Activated T-helper 1 cell treated with Interleukin-2 at 50 U/mL for 16 hours (primary cell): Measurements from ENCODE around the gene STAP1.
"Not testable (repeated sequence)": the region's sequence is repeated elsewhere in the genome, so short reads cannot be mapped to it uniquely, and the experiment has no call there.

Experiments
- DNase-seq: peaks from one replicate; pipeline ENCODE4 v3.0.0-alpha.2; 2020; ENCODE audit warnings: low read depth

Gene STAP1

DNA sequence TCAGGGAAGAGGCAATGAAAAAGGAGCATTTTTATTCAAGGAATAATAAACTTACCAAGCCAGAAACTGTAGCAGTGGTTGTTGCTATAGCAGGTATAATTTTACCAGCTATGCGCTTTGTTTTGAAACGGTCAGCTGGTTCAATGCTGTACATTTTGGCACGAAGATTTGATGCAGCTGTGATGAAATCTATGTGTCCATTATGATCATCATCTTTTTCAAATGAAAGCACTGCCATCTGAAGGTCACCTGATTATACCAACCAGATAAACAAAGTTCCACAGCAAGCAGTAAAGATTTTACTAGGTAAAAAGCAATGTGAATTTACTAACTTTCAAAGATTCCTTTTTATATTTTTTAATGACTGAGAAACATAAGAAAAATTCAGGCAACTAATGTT is 66.4 kb downstream of the STAP1 start:
- no peak for DNase-seq

DNA sequence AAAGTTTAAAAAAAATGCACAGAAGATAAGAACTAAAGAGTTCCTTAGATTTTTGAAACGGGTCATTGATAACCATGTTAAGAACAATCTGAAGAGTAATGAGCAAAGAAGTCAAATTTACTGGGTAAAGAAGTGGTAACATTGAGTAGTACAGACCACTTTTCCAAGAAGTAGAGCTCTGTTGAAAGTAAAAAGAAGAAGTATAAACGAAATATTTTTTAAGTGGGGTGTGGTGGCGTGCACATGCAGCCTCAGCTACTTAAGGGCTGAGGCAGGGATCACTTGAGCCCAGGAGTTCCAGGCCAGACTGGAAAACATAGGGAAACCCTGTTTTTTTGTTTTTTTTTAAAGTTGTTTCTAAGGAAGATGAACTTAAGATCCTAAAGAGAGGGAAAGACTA is 74.0 kb downstream of the STAP1 start:
- no peak for DNase-seq

DNA sequence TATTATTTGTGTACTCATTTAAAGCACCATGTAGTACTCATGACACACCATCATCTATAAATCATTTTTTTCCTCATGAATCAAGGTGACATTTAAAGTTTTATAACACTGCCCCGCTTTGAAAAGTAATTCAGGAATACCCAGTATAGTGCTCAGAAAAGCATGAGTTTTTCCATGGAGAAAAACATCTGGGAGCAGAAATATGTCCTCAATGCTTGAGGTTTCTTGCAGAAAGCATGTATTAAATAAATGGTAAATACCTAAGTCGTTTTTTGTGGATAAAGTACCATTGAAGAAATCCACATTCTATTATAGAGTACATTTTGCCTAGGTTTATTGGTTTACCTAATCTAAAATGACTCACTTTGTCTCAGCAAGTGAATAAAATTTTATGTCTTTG is 76.2 kb downstream of the STAP1 start:
- no peak for DNase-seq

DNA sequence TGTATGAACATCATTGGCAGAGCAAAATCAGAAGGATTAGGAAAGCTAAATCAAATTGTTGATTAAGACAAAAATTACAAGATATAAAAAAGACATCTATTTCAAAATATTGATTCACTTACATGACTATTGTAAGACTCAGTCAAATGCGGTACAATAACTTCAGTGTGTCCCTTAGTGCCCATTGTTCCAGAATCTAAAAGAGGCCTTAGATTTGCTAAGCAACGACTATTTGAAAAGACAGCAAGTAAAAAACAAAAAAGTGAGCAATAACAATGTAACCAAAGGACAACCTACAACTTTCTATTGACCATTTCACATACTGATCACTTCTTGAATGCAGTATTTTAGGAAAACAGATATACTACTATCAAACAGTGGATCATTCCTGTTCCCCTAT is 76.8 kb downstream of the STAP1 start:
- no peak for DNase-seq

DNA sequence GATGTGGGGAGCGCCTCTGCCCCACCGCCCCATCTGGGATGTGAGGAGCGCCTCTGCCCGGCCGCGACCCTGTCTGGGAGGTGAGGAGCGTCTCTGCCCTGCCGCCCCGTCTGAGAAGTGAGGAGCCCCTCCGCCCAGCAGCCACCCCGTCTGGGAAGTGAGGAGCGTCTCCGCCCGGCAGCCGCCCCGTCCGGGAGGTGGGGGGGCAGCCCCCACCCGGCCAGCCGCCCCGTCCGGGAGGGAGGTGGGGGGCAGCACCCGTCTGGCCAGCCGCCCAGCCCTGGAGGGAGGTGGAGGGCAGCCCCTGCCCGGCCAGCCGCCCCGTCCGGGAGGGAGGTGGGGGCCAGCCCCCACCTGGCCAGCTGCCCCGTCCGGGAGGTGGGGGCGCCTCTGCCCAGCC is 78.5 kb downstream of the STAP1 start:
- DNase-seq: not testable (repeated sequence)

DNA sequence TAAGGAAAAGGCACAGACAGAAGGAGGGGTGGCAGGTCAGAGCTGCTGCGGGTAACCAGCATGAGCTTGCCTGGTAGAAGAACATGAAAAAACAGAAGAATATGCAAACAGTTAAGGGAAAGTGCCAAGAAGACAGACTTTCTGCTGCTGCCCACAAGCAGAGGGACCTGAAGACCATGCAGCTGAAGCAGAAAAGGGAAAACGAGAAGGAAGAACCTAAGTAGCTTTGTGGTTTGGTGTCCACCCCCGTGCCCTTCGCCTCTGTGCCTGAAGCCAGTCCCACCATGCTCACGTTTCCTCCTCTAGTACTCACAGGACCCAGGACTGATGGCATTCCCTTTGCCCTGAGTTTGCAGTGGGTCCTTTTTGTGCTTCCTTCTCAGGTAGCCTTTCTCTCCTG is 79.6 kb downstream of the STAP1 start:
- no peak for DNase-seq

DNA sequence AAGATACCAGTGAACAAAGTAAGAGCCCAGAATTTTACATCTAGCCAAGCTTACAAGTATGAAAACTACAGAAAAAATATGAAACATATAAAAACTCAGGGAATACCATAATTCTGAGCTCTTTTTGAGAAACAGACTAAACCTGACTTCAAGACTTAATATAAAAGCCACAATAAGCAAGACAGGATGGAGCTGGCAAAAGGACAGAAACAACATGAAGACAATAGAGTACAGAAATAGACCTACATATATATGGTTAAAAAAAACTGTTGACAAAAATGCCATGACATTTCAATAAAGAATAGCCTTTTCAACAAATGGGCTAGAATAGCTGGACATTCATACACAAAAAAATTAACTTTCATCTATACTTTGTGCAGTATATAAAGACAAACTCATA is 93.0 kb downstream of the STAP1 start:
- DNase-seq: no peak
